ENCODE results near the gene TLK1.

TLK1 gene

GRCh38 chr2:170963386-170963785 lies 197.3 kb downstream of the TLK1 start:
- no peak for DNase-seq

DNA sequence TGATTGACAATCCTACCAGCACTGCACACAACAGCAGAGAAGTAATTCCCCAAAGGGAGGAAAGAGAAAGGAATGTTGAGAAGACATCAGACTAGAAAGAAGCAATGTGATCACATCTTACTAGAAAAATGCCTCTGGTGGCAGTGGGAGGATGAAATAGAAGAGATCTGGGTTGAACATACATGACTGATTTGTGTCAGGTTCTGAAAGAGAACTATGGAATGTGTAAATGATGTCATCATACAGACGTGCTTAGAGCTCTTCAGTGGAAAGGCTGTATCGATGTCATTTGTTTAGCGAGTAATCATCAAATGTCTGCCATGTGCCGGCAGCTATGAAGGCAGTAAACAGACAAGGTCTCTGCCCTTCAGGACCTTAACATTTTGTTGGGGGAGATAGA lies 206.8 kb downstream of the TLK1 start:
- no peak for DNase-seq

GRCh38 chr2:170950221-170950761 lies 210.4 kb downstream of the TLK1 start:
- no peak for DNase-seq

DNA sequence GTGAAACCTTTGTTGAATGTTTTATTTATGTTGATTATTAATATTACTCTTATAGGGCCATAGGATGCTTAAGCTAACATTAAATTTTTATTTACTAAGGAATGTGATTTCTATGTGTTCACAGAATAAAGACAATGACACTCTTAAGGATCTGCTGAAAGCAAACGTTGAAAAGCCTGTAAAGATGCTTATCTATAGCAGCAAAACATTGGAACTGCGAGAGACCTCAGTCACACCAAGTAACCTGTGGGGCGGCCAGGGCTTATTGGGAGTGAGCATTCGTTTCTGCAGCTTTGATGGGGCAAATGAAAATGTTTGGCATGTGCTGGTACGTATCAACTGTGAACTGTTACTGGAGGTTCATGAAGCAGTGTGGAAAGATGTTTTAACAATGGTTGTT lies 211.3 kb downstream of the TLK1 start:
- no peak for DNase-seq

GRCh38 chr2:170944545-170944944 lies 216.1 kb downstream of the TLK1 start:
- no peak for DNase-seq

- DNase-seq = no peak
Measured at GRCh38 chr2:170943596-170943995, 217.1 kb downstream of the TLK1 start.

DNA sequence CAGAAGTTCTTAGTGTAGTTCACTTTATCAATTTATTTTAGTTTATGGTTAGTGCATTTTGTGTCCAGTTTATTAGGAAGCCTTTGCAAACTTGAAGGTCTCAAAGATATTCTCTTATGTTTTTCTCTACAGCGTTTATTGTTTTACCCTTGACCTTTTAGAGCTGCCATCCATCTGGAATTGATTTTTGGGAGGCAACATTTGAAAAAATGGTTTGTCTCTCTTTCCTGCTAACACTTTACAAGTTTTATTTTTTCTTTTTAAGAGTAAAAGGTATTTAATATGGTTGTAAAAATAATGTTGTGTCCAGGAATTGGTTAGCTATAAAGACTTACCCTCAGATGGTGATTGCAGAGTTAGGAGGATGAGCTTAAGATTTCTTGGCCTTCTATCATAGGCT lies 217.7 kb downstream of the TLK1 start:
- no peak for DNase-seq

- DNase-seq = no peak
Measured at GRCh38 chr2:170942615-170943014, 218.1 kb downstream of the TLK1 start.
